UCSD-AML1 (cell line): ENCODE measurements around the gene FAM234B.

Experiments used
- DNase-seq: peaks from one replicate; lab custom pipeline; 2025; ENCODE audit not compliant: unreplicated experiment; lab: John Stamatoyannopoulos, UW

Gene FAM234B

DNA sequence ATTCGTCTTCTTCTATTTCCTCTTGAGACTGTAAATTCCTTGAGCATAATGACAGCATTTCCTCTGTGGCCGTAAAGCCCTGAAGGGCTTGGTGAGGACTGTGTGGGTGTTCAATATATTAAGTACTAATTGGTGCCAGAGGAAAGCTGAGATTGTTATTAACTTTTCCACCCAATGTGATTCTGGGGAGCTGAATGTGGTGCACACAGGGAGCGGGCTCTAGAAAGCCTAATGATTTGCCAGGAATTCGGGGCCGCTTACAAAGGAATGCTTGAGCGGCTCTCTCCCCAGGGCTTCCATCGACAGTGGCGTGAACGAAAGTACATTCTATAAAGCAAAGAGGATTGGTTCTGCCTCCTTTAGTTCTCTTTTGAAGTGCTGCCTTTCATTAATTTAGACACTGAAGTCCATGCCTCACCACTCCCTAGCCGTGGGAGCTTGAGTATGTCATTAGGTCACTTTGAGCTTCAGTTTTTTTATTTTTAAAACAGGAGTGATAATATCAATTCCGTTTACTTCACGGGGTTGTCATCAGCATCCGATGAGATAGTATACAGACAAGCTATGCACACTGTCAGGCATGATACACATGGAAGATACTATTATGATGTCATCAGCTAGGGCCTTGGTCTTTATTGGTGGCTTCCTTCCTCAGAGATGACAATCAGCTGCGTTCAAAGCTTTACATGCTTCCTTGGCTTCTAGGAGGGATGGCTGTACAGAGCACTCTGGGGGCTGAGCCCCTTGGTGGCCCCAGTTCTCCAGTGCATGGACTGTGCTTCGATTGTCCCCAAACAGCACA, 70.3 kb downstream of the FAM234B start:
- DNase-seq: no peak

DNA sequence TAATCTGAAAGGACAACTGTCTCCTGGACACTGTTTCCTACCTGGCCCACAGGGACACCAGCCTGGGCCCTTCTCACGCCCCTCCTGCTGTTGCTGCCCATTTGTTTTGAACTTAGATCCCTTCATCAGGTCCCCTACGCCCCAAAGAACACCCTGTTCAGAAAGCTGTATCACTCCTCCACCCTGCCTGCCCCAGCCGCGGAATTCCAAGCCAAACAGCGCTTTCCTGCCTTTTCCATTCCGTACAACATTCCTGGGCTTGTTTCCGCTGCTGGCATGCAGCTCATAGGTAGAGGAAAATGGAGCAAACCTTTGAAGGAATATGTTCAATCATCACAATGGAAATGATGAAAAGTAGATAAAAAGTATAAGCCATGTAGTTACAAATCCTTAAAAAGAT, 72.1 kb downstream of the FAM234B start:
- DNase-seq: no peak

DNA sequence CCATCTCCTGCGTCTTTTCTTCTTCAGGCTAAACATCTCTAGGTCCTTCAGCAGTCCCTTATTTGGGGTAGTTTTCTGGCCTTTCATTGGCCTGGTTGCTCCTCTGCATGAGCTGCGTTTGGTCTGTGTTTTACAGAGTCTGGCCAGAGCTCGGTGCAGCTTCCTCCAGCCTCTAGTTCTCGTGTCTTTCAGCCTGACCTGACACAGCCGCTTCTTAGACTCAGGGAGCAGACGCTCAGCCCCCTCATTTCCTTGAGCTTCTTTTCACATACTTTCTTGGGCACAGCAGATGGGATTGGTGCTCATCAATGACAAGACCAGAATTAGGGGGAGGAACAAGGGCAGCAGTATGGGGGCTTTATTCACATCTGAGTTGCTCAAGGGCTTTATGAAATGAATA, 72.8 kb downstream of the FAM234B start:
- DNase-seq: no peak

DNA sequence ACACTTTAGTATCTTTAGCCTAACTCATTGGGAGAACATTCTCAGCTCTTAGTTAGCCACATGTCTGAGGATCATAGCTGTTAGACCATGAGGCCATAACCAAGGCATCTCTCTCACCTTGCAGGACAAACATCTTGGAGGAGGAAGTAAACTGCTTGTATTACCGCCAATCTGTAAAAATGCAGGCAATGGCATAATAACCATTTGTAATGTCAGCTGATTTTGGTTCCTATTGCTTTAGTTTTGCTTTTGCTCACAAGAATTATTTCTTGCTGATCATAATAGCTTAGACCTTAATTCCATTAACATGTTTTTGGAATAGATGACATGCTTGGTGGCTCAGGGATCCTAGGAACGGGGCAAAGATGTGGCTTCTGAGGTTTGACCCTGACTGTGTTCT, 75.6 kb downstream of the FAM234B start:
- no peak for DNase-seq

DNA sequence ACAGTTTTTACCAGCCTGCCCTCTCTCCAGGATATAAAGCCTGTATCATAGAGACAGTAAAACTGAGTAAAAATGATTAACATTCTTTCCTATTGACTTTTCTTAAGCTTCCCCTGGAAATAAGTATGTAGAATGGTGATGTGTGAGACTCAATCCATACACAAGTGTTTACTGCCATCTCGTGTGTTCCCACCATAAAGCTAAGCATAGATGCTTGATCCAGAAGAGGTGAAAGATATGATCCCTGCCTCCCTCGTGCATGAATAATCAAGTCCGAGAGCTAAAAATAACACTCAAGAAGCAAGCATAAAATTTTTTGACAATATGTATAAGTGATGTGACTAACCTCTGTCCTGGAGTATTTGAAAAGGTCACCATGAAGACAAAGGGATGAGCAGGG, 76.2 kb downstream of the FAM234B start:
- DNase-seq: no peak

DNA sequence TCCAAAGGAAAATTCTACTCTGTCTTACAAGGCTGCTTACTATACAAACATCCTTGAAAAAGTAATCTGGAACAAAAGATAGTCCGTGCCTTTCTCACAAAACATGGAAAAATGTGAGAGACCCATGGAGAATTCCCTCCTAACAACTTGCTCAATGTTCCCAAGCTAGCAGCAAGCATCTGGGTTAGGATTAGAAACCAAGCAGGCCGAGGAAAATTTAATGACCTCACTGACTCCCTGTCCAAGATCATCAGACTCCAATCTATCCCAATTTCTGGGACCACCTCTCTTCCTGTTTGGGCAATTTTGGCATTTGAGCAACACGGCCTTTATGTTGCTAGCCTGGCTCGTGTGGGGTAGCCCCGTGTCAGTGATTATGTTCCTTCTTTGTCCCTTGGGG, 77.4 kb downstream of the FAM234B start:
- DNase-seq: no peak

DNA sequence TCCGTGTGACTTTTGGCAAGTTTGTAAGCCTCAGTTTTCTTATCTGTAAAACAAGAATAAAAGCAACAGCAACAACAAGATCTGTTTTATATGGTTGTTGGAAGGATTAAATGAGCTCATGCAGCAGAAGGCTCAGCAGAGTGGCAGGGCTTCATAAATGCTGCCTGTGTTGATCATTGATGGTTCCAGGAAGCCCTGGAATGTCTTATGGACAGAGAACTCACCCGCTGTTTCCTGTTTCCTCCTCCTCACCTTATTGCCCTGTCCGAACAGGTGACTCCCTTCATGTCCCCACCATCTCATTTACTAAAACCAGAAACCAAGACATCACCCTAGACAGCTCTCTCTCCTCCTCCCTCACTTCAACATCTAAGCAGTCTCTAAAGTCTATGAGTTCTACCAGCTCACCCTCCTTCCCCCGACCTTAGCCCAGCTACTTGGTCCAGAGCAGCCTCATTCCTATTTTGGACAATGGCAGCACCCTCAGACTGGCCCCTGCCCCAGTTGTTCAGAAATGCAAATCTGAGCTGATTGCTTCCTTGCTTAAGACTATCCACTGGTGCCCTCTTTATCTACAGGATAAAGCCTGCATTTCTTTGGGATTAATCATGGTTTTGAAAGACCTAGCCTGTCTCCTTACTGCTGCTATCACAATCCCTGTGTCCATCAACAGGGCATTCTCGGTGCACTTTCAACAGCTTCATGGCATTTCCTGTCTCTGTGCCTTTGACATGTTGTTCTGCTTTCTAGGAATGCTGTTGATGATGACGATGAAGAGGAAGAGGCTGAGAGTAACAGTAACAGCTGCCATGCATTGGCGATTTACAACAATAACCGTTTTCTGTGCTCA, 80.7 kb downstream of the FAM234B start:
- DNase-seq: no peak

DNA sequence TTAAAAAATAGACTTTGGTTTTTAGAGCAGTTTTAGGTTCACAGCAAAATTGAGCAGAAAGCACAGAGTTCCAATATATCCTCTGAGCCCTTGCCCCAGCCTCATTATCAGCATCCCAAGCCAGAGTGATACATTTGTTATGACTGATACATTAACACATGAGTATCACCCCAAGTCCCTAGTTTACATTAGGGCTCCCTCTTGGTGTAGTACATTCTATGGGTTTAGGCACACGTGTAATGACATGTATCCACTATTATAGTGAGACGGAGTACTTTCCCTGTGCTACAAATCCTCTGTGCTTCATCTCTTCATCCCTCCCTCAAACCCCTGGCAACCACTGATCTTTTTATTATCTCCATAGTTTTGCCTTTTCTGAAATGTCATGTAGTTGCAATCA, 81.8 kb downstream of the FAM234B start:
- no peak for DNase-seq

DNA sequence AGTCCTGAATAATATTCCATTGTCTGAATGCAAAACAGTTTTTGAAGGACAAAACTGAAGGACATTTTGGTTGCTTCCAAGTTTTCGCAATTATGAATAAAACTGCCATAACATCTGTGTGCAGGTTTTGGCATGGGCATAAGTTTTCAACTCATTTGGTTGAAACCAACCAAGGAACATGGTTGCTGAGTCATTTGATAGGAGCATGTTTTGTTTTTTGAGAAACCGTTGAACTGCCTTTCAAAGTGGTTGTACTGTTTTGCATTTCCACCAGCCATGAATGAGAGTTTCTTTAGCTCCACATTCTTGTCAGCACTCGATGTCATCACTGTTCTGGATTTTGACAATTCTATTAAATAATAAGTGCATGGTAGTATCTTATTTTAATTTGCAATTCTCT, 82.3 kb downstream of the FAM234B start:
- no peak for DNase-seq

DNA sequence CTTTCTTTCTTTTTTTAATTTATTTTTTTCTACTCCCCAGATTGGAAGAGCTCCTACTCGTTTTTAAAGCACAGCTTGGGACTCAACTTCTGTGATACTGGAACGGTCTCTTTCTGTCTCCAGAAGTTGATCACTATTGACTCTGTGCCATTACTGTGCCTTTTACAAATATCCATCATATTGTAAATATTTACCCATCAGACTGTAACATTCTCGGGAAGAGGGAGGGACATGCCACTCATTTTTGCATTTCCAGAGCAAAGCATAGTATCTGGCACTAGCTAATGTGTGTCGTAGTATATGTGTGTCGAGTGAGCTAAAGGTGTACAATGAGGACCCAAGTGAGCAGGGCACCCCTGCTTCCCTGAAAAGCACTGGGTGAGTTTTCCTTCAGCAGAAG, 83.3 kb downstream of the FAM234B start:
- no peak for DNase-seq

DNA sequence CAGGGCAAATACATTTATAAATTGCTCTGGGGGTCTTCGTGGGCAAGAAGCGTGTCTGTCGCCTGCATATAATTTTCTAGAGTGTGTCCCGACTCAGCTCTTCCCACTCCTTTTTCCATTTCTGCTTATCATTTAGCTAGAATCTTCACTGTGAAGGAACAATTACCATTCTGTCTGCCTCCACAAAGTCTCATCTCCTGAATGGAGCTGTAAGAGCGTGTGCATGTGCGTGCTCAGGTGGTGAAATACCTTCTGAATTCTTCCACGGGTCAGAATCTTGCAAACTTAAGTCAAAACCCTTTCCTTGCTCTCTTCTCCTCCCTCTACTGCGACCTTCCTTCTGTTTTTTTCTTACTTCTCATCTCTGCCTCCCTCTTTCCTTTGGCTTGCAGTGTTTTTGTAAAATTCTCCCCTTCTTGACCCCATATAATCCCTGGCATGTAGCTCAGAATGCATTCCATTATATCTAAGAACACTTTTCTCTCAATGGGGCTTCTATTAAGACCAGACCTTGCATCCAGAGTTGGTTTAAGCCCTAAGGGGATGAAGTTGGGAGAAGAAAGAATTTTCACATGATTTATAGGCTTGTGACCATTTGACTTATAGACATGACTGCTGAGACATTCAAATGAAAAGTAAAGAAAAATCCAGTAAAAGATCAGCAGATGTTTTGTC, 84.2 kb downstream of the FAM234B start:
- DNase-seq: no peak

DNA sequence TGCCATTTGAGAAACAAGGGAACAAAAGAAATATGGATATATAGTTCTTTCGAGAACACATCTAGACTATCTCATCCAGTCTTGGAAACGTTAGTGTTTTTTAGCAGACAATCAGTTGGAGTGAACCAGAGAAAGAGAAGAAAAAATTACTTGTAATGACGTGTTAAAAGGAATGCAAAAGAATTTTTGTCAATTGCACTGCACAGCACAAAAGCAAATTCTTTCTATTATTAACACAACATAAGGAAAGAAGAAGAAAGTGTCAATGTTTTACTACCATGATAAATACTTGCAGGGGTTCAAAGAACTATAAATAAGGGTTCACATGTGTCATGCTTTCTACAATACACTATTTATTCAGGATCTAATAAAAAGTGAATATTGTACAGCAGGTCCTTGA, 86.8 kb downstream of the FAM234B start:
- DNase-seq: no peak
